ENCODE results near the gene GRID1. TPM values are rescaled to one million over a fixed set of nuclear protein-coding genes. Genes with fewer than 3 reads are reported as not detected.

The GRID1 gene
- polyA plus RNA-seq, 3 donors: 0.71 to 1.7 (median 1.6) TPM

- no peak overlapping the region for H3K27ac ChIP-seq (ENCODE audit: low read depth, low read length)
- 48 to 74% (median 64%) methylated on average over 5 of the region's 5 CpGs for WGBS, 3 donors
These were observed 440.5 kb downstream of the GRID1 start for GRCh38 chr10:85926136-85926535.

GRCh38 chr10:85925201-85925750 is 441.3 kb downstream of the GRID1 start:
- 56 to 95% (median 91%) methylated on average over 5 of the region's 5 CpGs for WGBS, 3 donors
- H3K27ac ChIP-seq (ENCODE audit: low read depth, low read length): no peak overlapping the region

- WGBS, 3 donors: 86 to 90% (median 87%) methylated on average over 7 of the region's 7 CpGs
- H3K27ac ChIP-seq (ENCODE audit: low read depth, low read length): no peak overlapping the region
These were observed 442.1 kb downstream of the GRID1 start for GRCh38 chr10:85924382-85925102.

- 55 to 75% (median 56%) methylated on average over 9 of the region's 9 CpGs for WGBS, 3 donors
- H3K27ac ChIP-seq (ENCODE audit: low read depth, low read length): no peak overlapping the region
These were observed 444.1 kb downstream of the GRID1 start for GRCh38 chr10:85922356-85923129.

- WGBS, 3 donors: 86 to 94% (median 93%) methylated on average over 5 of the region's 5 CpGs
- no peak overlapping the region for H3K27ac ChIP-seq (ENCODE audit: low read depth, low read length)
These were observed 444.8 kb downstream of the GRID1 start for GRCh38 chr10:85921789-85922188.

GRCh38 chr10:85920311-85920710 is 446.3 kb downstream of the GRID1 start:
- 81 to 83% (median 81%) methylated on average over 6 of the region's 6 CpGs for WGBS, 3 donors
- H3K27ac ChIP-seq (ENCODE audit: low read depth, low read length): no peak overlapping the region

- WGBS, 3 donors: 12 to 33% (median 17%) methylated on average over 4 of the region's 4 CpGs
- no peak overlapping the region for H3K27ac ChIP-seq (ENCODE audit: low read depth, low read length)
These were observed 447.0 kb downstream of the GRID1 start for GRCh38 chr10:85919491-85920021.

GRCh38 chr10:85918371-85918770 is 448.2 kb downstream of the GRID1 start:
- WGBS, 3 donors: 82 to 85% (median 84%) methylated on average over 3 of the region's 3 CpGs
- H3K27ac ChIP-seq (ENCODE audit: low read depth, low read length): no peak overlapping the region

- H3K27ac ChIP-seq (ENCODE audit: low read depth, low read length): no peak overlapping the region
- WGBS, 3 donors: 63 to 79% (median 74%) methylated on average over 4 of the region's 4 CpGs
These were observed 449.0 kb downstream of the GRID1 start for GRCh38 chr10:85917601-85918000.

- 50 to 67% (median 54%) methylated on average over 2 of the region's 2 CpGs for WGBS, 3 donors
- H3K27ac ChIP-seq (ENCODE audit: low read depth, low read length): no peak overlapping the region
These were observed 449.5 kb downstream of the GRID1 start for GRCh38 chr10:85916994-85917573.

GRCh38 chr10:85916286-85916685 is 450.3 kb downstream of the GRID1 start:
- WGBS, 3 donors: 42 to 60% (median 43%) methylated on average over 5 of the region's 5 CpGs
- H3K27ac ChIP-seq (ENCODE audit: low read depth, low read length): no peak overlapping the region

GRCh38 chr10:85915245-85915846 is 451.2 kb downstream of the GRID1 start:
- 92 to 96% (median 92%) methylated on average over 4 of the region's 4 CpGs for WGBS, 3 donors
- no peak overlapping the region for H3K27ac ChIP-seq (ENCODE audit: low read depth, low read length)

GRCh38 chr10:85914720-85915119 is 451.9 kb downstream of the GRID1 start:
- WGBS, 3 donors: 82 to 91% (median 88%) methylated on average over 3 of the region's 3 CpGs
- no peak overlapping the region for H3K27ac ChIP-seq (ENCODE audit: low read depth, low read length)

- H3K27ac ChIP-seq (ENCODE audit: low read depth, low read length): no peak overlapping the region
- WGBS, 3 donors: 75 to 91% (median 91%) methylated on average over 3 of the region's 3 CpGs
These were observed 458.1 kb downstream of the GRID1 start for GRCh38 chr10:85908462-85908861.

GRCh38 chr10:85902051-85902450 is 464.5 kb downstream of the GRID1 start:
- H3K27ac ChIP-seq (ENCODE audit: low read depth, low read length): no peak overlapping the region
- WGBS, 3 donors: 77 to 80% (median 78%) methylated on average over 5 of the region's 5 CpGs

GRCh38 chr10:85901599-85901998 is 465.0 kb downstream of the GRID1 start:
- no peak overlapping the region for H3K27ac ChIP-seq (ENCODE audit: low read depth, low read length)
- WGBS, 3 donors: 82 to 88% (median 85%) methylated on average over 4 of the region's 4 CpGs

- no peak overlapping the region for H3K27ac ChIP-seq (ENCODE audit: low read depth, low read length)
- WGBS, 3 donors: 70 to 74% (median 70%) methylated on average over 2 of the region's 2 CpGs
These were observed 466.1 kb downstream of the GRID1 start for GRCh38 chr10:85900487-85900886.

GRCh38 chr10:85900061-85900460 is 466.5 kb downstream of the GRID1 start:
- 87 to 91% (median 91%) methylated on average over 6 of the region's 6 CpGs for WGBS, 3 donors
- no peak overlapping the region for H3K27ac ChIP-seq (ENCODE audit: low read depth, low read length)

- H3K27ac ChIP-seq (ENCODE audit: low read depth, low read length): no peak overlapping the region
These were observed 475.1 kb downstream of the GRID1 start for GRCh38 chr10:85891472-85891871.

Measured in adipose tissue (tissue), 3 donors.